GM18870 (cell line): ENCODE data around the gene VWA7.
"Not testable (repeated sequence)": the region's sequence is repeated elsewhere in the genome, so short reads cannot be mapped to it uniquely, and the experiment has no call there.

Source experiments
- ATAC-seq: cut with Tn5 transposase; IDR thresholded peaks from one replicate; pipeline ENCODE4 v1.9.1; 2021; ENCODE audit warnings: moderate library complexity; ENCODE audit not compliant: unreplicated experiment

VWA7 gene, protein sequence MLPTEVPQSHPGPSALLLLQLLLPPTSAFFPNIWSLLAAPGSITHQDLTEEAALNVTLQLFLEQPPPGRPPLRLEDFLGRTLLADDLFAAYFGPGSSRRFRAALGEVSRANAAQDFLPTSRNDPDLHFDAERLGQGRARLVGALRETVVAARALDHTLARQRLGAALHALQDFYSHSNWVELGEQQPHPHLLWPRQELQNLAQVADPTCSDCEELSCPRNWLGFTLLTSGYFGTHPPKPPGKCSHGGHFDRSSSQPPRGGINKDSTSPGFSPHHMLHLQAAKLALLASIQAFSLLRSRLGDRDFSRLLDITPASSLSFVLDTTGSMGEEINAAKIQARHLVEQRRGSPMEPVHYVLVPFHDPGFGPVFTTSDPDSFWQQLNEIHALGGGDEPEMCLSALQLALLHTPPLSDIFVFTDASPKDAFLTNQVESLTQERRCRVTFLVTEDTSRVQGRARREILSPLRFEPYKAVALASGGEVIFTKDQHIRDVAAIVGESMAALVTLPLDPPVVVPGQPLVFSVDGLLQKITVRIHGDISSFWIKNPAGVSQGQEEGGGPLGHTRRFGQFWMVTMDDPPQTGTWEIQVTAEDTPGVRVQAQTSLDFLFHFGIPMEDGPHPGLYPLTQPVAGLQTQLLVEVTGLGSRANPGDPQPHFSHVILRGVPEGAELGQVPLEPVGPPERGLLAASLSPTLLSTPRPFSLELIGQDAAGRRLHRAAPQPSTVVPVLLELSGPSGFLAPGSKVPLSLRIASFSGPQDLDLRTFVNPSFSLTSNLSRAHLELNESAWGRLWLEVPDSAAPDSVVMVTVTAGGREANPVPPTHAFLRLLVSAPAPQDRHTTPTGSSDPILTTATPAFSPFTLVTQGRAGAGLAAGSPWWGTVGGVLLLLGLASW

GRCh38 chr6:31776989-31777666, at the start of gene VWA7:
Gene VWA7, minus strand, starts transcription at chr6:31777328. Its CDS starts 549 bp downstream, at chr6:31776779.
- ATAC-seq, result no peak

DNA sequence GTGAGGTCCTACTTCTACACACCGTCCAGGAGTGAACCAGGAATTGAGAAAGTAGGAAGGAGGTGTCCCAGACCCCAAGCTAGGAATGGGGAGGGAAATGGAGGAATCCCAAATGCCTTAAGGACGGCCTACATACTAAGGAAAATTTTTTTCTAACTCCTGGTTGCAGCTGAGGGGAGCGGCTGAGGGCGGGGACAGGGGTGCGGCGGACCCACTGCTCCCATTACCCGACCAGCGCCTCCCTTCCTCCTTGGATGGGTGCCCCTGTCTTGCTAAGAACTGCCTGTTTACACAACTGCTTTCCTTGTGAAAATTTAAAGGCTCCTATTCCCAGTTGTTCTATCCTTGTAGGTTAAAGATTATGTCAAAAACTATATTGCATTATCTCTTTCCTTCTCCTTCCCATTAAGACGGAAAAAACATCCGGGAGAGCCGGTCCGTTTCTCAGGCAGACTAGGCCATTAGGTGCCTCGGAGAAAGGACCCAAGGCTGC, 49.7 kb upstream of the VWA7 start:
- ATAC-seq, result no peak

GRCh38 chr6:31825553-31825952, 48.4 kb upstream of the VWA7 start:
- no peak for ATAC-seq

DNA sequence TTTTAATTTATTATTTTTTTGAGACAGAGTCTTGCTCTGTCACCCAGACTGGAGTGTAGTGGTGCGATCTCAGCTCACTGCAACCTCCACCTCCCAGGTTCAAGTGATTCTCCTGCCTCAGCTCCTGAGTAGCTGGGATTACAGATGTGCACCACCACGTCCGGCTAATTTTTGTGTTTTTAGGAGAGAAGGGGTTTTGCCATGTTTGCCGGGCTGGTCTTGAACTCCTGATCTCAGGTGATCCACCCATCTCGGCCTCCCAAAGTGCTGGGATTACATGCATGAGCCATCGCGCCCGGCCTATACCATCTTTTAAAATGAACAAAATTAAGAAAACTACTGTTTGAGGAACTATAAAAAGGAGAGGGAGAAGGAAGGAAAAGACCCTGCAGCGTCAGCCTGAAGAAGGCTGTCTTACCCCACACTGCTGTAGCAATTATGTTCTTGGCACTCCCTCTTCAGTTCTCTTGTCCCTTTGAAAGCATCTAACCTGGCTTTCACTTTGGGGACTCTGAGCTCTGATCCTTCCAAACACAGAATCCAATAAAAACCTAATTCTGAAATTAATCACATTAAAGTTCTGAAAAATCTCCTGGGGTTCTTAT, 46.6 kb upstream of the VWA7 start:
- ATAC-seq, result not testable (repeated sequence)

GRCh38 chr6:31822036-31822821, 45.1 kb upstream of the VWA7 start:
- peak; percentile 20 for ATAC-seq

DNA sequence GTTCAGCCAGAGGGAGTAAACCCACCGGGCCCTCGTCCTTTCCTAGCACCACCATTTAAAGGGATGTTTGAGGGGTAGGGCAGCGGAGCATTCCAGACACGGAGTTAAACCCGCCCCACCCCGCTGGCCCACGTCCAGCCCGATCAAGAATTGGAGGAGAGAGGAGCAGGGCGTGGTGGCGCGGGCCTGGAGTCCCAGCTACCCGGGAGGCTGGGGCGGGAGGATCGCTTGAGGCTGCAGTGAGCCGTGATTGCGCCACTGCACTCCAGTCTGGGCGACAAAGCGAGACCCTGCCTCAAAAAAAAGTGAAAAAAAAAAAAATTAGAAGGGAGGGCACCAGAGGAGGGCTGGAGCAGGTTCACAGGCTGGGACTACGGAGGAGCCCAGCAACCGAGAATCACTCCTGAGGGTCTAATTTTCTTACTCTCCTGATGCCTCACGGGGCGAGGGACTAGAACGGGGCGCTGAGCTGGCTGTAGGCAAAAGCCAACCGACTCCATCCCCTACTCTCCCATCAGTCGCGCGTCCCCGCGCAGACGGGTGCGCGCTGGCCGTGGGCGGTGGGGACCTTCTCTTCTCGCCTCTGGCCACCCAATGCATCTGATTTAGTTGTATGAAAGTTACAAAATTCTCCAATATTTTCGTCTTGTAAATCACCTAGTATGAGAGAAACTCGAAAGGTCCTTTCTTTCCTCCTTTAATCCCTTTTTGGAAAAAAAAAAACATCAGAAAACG, 44.3 kb upstream of the VWA7 start:
- peak; percentile 38 for ATAC-seq

GRCh38 chr6:31820399-31820798, 43.3 kb upstream of the VWA7 start:
- not testable (repeated sequence) for ATAC-seq

DNA sequence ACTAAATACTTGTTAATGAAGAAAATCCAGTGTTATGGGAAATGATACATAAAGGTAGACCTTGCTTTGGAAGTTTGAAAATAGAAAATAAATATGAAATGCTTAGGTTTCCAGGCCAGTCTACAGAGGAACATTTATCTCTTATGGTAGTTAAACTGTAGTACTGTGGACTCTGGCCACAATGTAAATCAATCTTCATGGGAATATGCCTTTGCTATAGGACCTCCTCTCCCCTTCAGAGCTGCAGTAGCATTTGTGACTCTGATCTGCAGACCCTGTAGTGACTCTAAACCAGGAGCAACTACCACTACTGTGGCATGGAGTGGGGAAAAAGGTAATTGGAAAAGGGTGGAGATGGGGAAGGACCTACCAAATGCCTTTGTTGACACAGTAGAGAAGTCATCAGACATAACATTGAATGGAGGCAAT, 42.8 kb upstream of the VWA7 start:
- ATAC-seq, result no peak

DNA sequence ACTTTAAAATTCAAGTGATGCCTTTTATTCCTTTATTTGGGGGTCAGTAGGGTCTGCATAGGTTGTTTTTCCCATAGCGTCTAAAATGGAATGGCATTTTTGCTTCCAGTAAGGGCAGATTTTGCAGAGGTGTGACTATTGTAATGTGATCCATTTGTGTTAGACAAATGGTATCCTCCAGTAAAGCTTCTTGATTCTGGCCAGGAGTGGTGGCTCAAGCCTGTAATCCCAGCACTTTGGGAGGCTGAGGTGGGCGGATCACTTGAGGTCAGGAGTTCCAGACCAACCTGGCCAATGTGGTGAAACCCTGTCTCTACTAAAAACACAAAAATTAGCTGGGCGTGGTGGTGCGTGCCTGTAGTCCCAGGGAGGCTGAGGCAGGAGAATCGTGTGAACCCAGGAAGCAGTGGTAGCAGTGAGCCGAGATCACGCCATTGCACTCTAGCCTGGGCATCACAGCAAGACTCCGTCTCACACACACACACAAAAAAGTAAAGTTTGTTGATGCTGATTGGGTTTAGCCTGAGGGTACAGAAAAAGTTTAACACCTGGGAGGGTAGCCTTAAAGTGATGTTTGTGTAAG, 40.9 kb upstream of the VWA7 start:
- ATAC-seq, result not testable (repeated sequence)

GRCh38 chr6:31817133-31817928, 40.2 kb upstream of the VWA7 start:
- ATAC-seq, result not testable (repeated sequence)

- ATAC-seq, result no peak
These were observed 38.1 kb upstream of the VWA7 start, which contains the start of the genes HSPA1A and HSPA1L for GRCh38 chr6:31815025-31815838. Gene HSPA1A, plus strand, starts transcription at chr6:31815543. Its CDS starts 214 bp downstream, at chr6:31815757. Gene HSPA1L, minus strand, starts transcription at chr6:31815283. Its CDS starts 3,311 bp downstream, at chr6:31811972.

DNA sequence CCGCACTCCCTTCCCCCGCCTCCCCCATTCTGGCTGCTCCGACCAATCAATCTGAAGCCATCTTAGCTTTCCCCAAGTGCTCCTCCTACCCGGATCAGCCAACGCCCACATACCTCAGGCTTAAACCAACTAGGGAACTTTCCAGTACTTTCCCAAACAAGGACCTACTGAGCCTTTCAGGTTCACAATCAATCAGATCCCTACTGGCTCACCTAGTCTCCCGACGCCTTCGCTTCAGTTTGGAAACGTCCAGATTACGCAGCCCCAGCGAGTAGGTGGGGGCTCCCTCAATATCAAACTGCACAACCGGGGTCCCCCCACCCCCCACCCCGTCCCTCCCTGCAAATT, 37.5 kb upstream of the VWA7 start:
- ATAC-seq, result no peak

DNA sequence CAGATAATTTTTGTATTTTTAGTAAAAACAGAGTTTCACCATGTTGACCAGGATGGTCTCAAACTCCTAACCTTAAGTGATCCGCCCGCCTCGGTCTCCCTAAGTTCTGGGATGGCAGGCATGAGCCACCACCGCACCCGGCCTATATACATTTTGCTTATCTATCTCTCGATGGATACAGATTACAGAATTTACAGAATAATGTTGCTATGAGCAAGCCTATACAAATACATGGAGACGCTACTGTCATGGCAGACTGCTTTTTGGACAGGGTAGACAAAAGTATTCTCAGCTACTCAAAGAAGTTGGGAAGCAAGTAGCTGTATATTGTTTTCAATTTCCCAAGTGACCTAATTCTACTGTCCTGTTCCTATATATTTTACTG, 36.3 kb upstream of the VWA7 start:
- ATAC-seq, result no peak

GRCh38 chr6:31811645-31812044, 34.5 kb upstream of the VWA7 start:
- no peak for ATAC-seq

- ATAC-seq, result not testable (repeated sequence)
These were observed 31.5 kb upstream of the VWA7 start for GRCh38 chr6:31808599-31808998.

DNA sequence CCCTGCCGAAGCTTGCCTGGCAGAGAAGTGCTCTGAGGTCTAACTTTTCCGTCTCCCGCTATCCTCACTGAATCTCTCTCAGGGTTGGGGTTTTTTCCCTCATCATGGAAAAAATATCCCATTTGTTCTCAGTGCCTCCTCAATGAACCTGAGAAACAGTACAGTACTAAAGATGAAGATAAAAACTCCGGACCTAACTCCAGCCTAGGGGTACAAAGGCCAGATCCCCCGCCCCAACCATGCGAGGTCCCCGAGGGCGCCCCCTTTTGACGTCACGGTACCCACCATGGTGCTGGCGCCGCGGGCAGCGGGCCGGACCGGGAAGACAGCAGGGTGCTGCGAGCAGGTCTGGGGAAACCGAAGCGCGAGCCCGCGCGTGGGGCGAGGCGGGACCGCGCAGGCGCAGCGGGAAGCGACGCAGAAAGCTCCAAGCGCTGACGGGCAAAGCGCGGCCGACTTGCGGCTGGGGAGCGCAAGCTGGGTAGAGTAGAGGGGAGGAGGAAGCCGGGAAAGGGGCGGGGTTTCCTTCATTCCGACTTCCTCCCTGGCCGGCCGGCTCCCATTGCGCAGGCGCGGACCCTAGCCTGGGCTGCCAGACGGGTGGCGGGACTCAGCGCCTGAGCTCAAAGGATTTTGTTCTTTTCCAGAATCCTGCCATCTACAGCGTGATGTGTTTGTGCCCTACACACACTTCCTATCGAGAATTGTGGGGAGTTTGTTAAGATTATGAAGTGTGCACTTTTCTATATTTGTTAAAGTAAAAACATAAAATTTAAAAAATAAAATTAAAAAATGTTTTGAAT, 29.5 kb upstream of the VWA7 start, which contains the start of gene LSM2:
Gene LSM2 (minus strand): TSS at position 497 of the 803 bp plus-strand sequence. CDS start 209 bp downstream, at position 288.
- ATAC-seq, result peak; percentile 66
